DMS114 treated with DMSO at 0.1 percent for 48 hours (cell line): ENCODE results near the gene CCDC194.

Experiments used
- DNase-seq: peaks from one replicate; lab custom pipeline; 2025; ENCODE audit not compliant: unreplicated experiment; lab: John Stamatoyannopoulos, UW

CCDC194 gene

GRCh38 chr19:17406046-17406886 is 12.3 kb upstream of the CCDC194 start:
- no peak for DNase-seq

GRCh38 chr19:17405250-17406045 is 11.5 kb upstream of the CCDC194 start, which contains the start of gene BST2:
Gene BST2 (minus strand): TSS chr19:17405630. CDS start chr19:17405575, 55 bp downstream.
- DNase-seq: no peak

GRCh38 chr19:17404621-17405249 is 10.7 kb upstream of the CCDC194 start:
- DNase-seq: no peak

GRCh38 chr19:17404015-17404414 is 10.0 kb upstream of the CCDC194 start:
- no peak for DNase-seq

DNA sequence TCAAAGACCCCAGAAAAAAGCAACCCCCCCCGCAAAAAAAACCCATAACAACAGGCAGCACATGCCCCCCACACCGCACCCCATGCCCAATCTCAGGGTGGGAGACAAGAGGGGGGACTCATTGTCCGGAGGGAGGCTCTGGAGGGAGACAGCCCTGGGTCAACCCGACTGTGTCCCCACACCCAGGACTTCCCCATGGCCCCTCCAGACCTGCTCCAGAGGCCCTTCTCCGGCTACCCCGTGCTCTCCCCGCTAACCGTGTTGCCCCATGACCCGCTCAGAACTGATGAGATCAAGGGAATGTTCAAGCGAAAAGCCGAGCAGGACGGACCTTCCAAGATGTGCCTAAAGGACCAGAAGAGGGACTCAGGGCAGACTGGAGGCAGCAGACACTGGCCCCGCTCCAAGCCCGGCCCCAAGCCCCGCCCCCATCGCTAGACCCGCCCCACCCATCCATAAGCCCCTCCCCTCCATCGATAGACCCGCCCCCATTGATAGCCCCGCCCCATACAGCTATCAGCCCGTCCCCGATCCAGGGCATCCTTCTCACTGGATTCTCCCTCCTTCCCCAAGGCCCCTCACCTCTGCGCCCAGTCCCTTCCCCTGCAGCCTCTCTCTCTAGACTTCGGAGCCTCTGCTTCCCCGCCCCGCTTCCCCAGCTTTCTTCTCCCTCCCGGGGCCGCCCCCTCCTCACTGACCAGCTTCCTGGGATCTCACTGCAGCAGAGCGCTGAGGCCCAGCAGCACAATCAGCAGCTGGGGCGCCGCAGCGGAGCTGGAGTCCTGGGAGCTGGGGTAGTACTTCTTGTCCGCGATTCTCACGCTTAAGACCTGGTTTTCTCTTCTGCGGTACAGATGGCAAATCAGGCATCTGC is 9.2 kb upstream of the CCDC194 start:
- no peak for DNase-seq

DNA sequence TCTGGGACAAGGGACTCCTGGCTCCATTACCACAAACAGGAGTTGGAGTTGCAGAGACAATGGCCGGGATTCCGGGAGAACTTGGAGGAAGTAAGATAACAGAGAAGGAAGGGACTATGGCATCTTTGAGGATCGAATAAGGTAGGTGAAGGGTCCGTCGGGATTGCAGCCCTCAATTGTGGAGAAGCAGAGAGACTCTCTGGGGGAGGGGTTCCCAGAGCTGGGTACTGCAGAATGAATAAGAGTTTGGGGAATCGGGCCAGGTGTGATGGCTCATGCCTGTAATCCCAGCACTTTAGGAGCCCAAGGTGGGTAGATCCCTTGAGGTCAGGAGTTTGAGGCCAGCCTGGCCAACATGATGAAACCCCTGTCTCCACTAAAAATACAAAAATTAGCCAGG is 7.6 kb upstream of the CCDC194 start:
- no peak for DNase-seq

DNA sequence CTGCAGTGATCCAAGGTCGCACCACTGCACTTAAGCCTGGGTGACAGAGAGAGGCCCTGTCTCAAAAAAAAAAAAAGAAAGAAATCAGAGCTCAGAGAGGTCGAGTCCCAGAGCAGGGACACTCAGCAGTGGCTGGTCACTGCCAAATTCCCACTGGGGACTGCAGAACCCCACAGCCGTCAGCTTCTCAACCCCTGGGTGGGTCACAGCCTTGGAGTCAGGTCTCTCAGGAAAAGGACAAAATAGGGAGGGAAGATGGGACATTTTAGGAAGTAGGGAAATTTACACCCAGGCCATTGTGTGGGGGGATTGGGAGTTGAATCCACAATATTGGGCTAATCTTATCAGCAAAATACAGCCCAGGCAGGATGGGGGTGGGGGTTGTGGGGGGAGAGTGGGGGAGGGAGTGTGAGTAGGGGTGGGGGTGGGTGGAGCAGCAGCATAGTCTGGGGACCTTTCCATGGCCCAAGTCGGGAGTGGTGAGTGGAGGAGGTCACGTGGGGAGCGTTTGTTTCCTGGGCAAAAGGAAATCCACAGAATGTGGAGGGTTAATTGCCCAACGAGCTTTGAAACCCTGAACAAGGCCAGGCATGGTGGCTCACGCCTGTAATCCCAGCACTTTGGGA is 5.0 kb upstream of the CCDC194 start:
- DNase-seq: no peak

- DNase-seq: peak; percentile 46
These were observed 957 bp upstream of the CCDC194 start for GRCh38 chr19:17394891-17395415.

- no peak for DNase-seq
These were observed 994 bp downstream of the CCDC194 start for GRCh38 chr19:17393002-17393401.

- no peak for DNase-seq
These were observed 2.4 kb downstream of the CCDC194 start for GRCh38 chr19:17391371-17392151.

DNA sequence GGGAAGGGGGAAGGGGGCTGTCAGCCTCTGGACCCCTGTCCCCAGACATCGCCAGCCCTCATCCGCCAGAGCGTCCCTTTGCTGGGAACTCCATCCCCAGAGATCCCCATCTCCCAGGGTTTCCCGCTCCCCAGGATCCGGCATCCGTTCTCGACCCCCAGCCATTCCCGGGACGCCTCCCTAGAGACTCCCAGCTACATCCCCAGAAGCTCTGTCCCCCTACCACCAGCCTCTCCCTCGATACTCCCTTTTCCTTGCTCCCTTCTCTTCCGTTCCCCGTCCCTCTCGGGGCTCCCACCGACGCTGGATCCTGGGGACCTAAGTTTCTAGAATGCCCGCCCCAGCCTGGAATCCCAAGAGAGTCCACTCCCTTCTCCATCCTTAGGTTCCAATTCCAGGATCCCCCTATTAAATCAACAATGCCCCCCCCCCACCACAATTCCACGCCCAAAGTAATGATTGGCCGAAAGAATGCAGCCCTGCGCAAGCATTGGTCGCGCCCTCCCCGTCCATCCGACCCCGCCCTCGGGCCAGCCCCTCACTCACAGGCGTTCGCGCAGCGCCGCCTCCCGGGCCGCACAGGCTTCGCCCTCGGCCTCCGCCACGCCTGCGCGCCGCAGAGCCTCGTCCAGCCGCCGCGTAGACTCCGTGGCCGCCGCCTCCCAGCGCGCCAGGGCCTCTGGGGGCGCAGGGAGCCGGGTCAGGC is 3.2 kb downstream of the CCDC194 start:
- peak; percentile 94 for DNase-seq

GRCh38 chr19:17389957-17390664 is 3.9 kb downstream of the CCDC194 start:
- no peak for DNase-seq

GRCh38 chr19:17389288-17389687 is 4.7 kb downstream of the CCDC194 start:
- DNase-seq: no peak

GRCh38 chr19:17385878-17386611 is 8.0 kb downstream of the CCDC194 start:
- DNase-seq: peak; percentile 43

- no peak for DNase-seq
These were observed 13.4 kb downstream of the CCDC194 start for GRCh38 chr19:17380426-17381138.

GRCh38 chr19:17379221-17379631 is 14.8 kb downstream of the CCDC194 start:
- DNase-seq: no peak

GRCh38 chr19:17378271-17378670 is 15.7 kb downstream of the CCDC194 start:
- DNase-seq: no peak
